COLO829 (cell line): ENCODE data around the gene CHIT1.
A peak's percentile ranks its signal among the peaks of the same experiment; 100 is the strongest.

ENCODE experiments used
- DNase-seq: peaks from one replicate; pipeline ENCODE4 v3.0.0; 2012; ENCODE audit warnings: low spot score

The CHIT1 gene

GRCh38 chr1:203174324-203174985 lies 55.0 kb downstream of the CHIT1 start:
- no peak for DNase-seq

- no peak for DNase-seq
Measured at GRCh38 chr1:203173566-203173965, 55.9 kb downstream of the CHIT1 start.

GRCh38 chr1:203173011-203173555 lies 56.4 kb downstream of the CHIT1 start:
- DNase-seq, result no peak

GRCh38 chr1:203172184-203173010 lies 57.1 kb downstream of the CHIT1 start:
- peak; percentile 84 for DNase-seq

GRCh38 chr1:203171341-203172183 lies 57.9 kb downstream of the CHIT1 start:
- DNase-seq, result no peak

GRCh38 chr1:203170625-203171330 lies 58.7 kb downstream of the CHIT1 start:
- DNase-seq, result no peak

GRCh38 chr1:203169770-203170520 lies 59.5 kb downstream of the CHIT1 start:
- DNase-seq, result no peak

- DNase-seq, result no peak
Measured at GRCh38 chr1:203168991-203169390, 60.5 kb downstream of the CHIT1 start.

GRCh38 chr1:203168256-203168786 lies 61.2 kb downstream of the CHIT1 start:
- no peak for DNase-seq

GRCh38 chr1:203167913-203168200 lies 61.6 kb downstream of the CHIT1 start:
- no peak for DNase-seq

- no peak for DNase-seq
Measured at GRCh38 chr1:203167026-203167912, 62.2 kb downstream of the CHIT1 start.

GRCh38 chr1:203166192-203166940 lies 63.1 kb downstream of the CHIT1 start:
- DNase-seq, result no peak
